K562 (cell line): ENCODE results near the gene ZNF787. TPM values are rescaled to one million over a fixed set of nuclear protein-coding genes. Genes with fewer than 3 reads are reported as not detected.

Source experiments
- DPF2 ChIP-seq: fragments of 450-650 bp; IDR thresholded peaks from 2 replicates; pipeline ENCODE4 v1.6.1; 2016
- ELF4 ChIP-seq: fragments of 450-650 bp; formaldehyde crosslinking; IDR thresholded peaks from 2 replicates; pipeline ENCODE4 v1.4.0; 2022; ENCODE audit warnings: missing genetic modification characterization
- GABPB1 ChIP-seq: sonication (generic); formaldehyde crosslinking; IDR thresholded peaks from 2 replicates; pipeline ENCODE4 v1.8.0; 2022; ENCODE audit warnings: mild to moderate bottlenecking, missing genetic modification reagents
- MEIS2 ChIP-seq: fragments of 450-650 bp; IDR thresholded peaks from 2 replicates; pipeline ENCODE4 v1.6.1; 2014; ENCODE audit warnings: mild to moderate bottlenecking; ENCODE audit not compliant: partially characterized antibody
- MTA1 ChIP-seq: fragments of 450-650 bp; IDR thresholded peaks from 2 replicates; pipeline ENCODE4 v1.6.1; 2017; ENCODE audit warnings: borderline replicate concordance
- NFE2 ChIP-seq: IDR thresholded peaks from 2 replicates; pipeline ENCODE4 v1.6.1; 2014; ENCODE audit warnings: antibody characterized with exemption, low read depth
- RBBP5 ChIP-seq: fragments of 200-600 bp; sonication (generic); IDR thresholded peaks from 2 replicates; pipeline ENCODE4 v1.6.1; 2012; ENCODE audit warnings: borderline replicate concordance, mild to moderate bottlenecking, low read length, control low read depth, inconsistent platforms; ENCODE audit not compliant: insufficient read depth, poor library complexity, severe bottlenecking
- SETDB1 ChIP-seq: IDR thresholded peaks from one replicate; pipeline ENCODE4 v1.6.1; 2012; ENCODE audit warnings: low read length, control low read depth, inconsistent platforms
- SMC3 ChIP-seq: conservative IDR thresholded peaks from 2 replicates; pipeline ENCODE4 v1.6.1; 2011; ENCODE audit warnings: low read depth, low read length, improper control_type of control experiment; ENCODE audit not compliant: insufficient read depth
- SUPT5H ChIP-seq: fragments of 450-650 bp; IDR thresholded peaks from 2 replicates; pipeline ENCODE4 v1.6.1; 2016
- TRIM24 ChIP-seq, 2 experiments: fragments of 450-650 bp; IDR thresholded peaks; 2 replicates each; pipeline ENCODE4 v1.6.1; 2016
- XRCC5 ChIP-seq: fragments of 200-400 bp; formaldehyde crosslinking; IDR thresholded peaks from 2 replicates; pipeline ENCODE4 v1.6.1; 2017; ENCODE audit warnings: low read depth, mild to moderate bottlenecking, low read length
- ZBED1 ChIP-seq: IDR thresholded peaks from 2 replicates; pipeline ENCODE4 v1.6.1; 2014
- ZBTB33 ChIP-seq: sonication (generic); formaldehyde crosslinking; IDR thresholded peaks from 2 replicates; pipeline ENCODE4 v1.8.1; 2023; ENCODE audit warnings: mild to moderate bottlenecking, missing genetic modification reagents
- ZNF146 ChIP-seq: IDR thresholded peaks from one replicate; pipeline ENCODE4 v1.6.1; 2018; ENCODE audit warnings: missing compliant biosample characterization; ENCODE audit not compliant: unreplicated experiment
- ZNF398 ChIP-seq: fragments of 250-450 bp; sonication (Bioruptor Pico); IDR thresholded peaks from 2 replicates; pipeline ENCODE4 v1.8.0; 2021; ENCODE audit warnings: moderate library complexity, mild to moderate bottlenecking, inconsistent platforms
- ZSCAN32 ChIP-seq: fragments of 450-650 bp; formaldehyde crosslinking; IDR thresholded peaks from 2 replicates; pipeline ENCODE4 v1.4.0; 2020; ENCODE audit warnings: mild to moderate bottlenecking, moderate library complexity
- polyA plus RNA-seq, 8 experiments: library from polyadenylated mRNA; depleted of rRNA in 4 of 8; stranded (reverse) in 5 of 8; unstranded in 3 of 8; fragments of >200 nt; fragmentation: Nextera tagmentation in 2 of 8; fragmentation: Illumina TruSeq in 1 of 8; extraction: Ambion mirVana in 2 of 8; extraction: Trizol in 1 of 8; gene quantifications; 2 replicates each; pipeline versions ENCODE4 v1.2.1 to v1.2.3, GENCODE V29; 2011 to 2014; ENCODE audit warnings: inconsistent platforms in 1 of 8, missing spikeins in 1 of 8
- total RNA-seq, 7 experiments: library from RNA; depleted of rRNA in 6 of 7; stranded (reverse); fragments of >200 nt in 6 of 7; fragmentation: Illumina TruSeq in 2 of 7; extraction: Trizol in 2 of 7; gene quantifications; 2 replicates each; pipeline versions ENCODE4 v1.2.1 to v1.2.3, GENCODE V29; 2011 to 2021; ENCODE audit warnings: low replicate concordance in 1 of 7
- TF ChIP-seq, protein P1 (sequence below), 2 experiments: fragments of 450-650 bp in 1 of 2; IDR thresholded peaks; 2 replicates each; pipeline ENCODE4 v1.6.1; 2011 to 2017; ENCODE audit warnings: low read depth in 2 of 2, antibody characterized with exemption in 1 of 2, borderline replicate concordance in 1 of 2, low read length in 1 of 2, mild to moderate bottlenecking in 1 of 2, mixed read lengths in 1 of 2; ENCODE audit not compliant: control insufficient read depth in 1 of 2
- TF ChIP-seq, protein P2 (sequence below): sonication (generic); formaldehyde crosslinking; IDR thresholded peaks from 2 replicates; pipeline ENCODE4 v1.8.0; 2023; ENCODE audit warnings: mild to moderate bottlenecking, missing genetic modification reagents
- TF ChIP-seq, protein P3 (sequence below): fragments of 450-650 bp; IDR thresholded peaks from 2 replicates; pipeline ENCODE4 v1.6.1; 2017; ENCODE audit warnings: mild to moderate bottlenecking, moderate library complexity

The ZNF787 gene
- total and polyA plus RNA-seq, 9 of the 15 experiments (the other 6 are each of a cell fraction or from before 2014, with no cell fraction given): 0.45 to 77.6 (median 7.3) TPM

DNA sequence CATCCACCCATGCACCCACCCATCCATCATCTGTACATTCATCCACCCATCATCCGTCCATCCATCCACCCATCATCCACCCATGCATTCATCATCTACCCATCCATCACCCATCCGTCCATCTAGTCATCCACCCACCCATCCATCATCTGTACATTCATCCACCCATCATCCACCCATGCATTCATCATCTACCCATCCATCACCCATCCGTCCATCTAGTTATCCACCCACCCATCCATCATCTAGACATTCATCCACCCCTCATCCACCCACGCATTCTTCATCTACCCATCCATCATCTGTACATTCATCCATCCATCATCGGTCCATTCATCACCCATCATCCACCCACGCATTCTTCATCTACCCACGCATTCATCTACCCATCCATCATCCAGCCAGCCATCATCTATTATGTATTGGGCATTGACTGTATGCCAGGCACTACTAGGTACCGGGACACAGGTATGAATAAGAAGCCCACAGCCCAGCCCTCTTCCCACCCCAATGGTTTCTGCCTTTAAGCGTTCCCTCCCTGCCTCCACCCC is 38.0 kb upstream of the ZNF787 start (continued):
- TF ChIP-seq, protein P1, sequence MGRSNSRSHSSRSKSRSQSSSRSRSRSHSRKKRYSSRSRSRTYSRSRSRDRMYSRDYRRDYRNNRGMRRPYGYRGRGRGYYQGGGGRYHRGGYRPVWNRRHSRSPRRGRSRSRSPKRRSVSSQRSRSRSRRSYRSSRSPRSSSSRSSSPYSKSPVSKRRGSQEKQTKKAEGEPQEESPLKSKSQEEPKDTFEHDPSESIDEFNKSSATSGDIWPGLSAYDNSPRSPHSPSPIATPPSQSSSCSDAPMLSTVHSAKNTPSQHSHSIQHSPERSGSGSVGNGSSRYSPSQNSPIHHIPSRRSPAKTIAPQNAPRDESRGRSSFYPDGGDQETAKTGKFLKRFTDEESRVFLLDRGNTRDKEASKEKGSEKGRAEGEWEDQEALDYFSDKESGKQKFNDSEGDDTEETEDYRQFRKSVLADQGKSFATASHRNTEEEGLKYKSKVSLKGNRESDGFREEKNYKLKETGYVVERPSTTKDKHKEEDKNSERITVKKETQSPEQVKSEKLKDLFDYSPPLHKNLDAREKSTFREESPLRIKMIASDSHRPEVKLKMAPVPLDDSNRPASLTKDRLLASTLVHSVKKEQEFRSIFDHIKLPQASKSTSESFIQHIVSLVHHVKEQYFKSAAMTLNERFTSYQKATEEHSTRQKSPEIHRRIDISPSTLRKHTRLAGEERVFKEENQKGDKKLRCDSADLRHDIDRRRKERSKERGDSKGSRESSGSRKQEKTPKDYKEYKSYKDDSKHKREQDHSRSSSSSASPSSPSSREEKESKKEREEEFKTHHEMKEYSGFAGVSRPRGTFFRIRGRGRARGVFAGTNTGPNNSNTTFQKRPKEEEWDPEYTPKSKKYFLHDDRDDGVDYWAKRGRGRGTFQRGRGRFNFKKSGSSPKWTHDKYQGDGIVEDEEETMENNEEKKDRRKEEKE (IDR thresholded peaks at IDR 0.05; ENCODE audit: borderline replicate concordance in 1 of 2, control insufficient read depth in 1 of 2, low read depth in 2 of 2, low read length in 1 of 2): peak in 1 of 2 experiments; percentile 69; a peak in 1 of 4 replicates
- TF ChIP-seq NFE2 (no peak), ZNF146 (no peak), SETDB1 (no peak), XRCC5 (no peak), MEIS2 (peak; percentile 94), ZBTB33 (CRISPR knock-in tag) (no peak), ELF4 (CRISPR knock-in tag) (no peak), ZBED1 (no peak), GABPB1 (CRISPR knock-in tag) (no peak), SMC3 (no peak), ZSCAN32 (no peak), MTA1 (no peak), DPF2 (peak; percentile 38; the same call in 1 of the 2 replicates), SUPT5H (0 out of 2 replicates have a peak, but pooled peaks have one; percentile 28), ZNF398 (CRISPR knock-in tag) (no peak), RBBP5 (no peak), TRIM24 (IDR thresholded peaks at IDR 0.05) (peak; percentile 75 to 82)
- TF ChIP-seq, protein P2, sequence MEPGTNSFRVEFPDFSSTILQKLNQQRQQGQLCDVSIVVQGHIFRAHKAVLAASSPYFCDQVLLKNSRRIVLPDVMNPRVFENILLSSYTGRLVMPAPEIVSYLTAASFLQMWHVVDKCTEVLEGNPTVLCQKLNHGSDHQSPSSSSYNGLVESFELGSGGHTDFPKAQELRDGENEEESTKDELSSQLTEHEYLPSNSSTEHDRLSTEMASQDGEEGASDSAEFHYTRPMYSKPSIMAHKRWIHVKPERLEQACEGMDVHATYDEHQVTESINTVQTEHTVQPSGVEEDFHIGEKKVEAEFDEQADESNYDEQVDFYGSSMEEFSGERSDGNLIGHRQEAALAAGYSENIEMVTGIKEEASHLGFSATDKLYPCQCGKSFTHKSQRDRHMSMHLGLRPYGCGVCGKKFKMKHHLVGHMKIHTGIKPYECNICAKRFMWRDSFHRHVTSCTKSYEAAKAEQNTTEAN (CRISPR knock-in tag): no peak
- TF ChIP-seq, protein P3, sequence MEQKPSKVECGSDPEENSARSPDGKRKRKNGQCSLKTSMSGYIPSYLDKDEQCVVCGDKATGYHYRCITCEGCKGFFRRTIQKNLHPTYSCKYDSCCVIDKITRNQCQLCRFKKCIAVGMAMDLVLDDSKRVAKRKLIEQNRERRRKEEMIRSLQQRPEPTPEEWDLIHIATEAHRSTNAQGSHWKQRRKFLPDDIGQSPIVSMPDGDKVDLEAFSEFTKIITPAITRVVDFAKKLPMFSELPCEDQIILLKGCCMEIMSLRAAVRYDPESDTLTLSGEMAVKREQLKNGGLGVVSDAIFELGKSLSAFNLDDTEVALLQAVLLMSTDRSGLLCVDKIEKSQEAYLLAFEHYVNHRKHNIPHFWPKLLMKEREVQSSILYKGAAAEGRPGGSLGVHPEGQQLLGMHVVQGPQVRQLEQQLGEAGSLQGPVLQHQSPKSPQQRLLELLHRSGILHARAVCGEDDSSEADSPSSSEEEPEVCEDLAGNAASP: no peak
